ENCODE measurements around the gene CSDE1.

GRCh38 chr1:114779722-114780121 lies 21.9 kb upstream of the CSDE1 start:
- TF ChIP-seq CTCF (conservative IDR thresholded peaks at IDR 0.05 in 1 of 2, IDR thresholded peaks at IDR 0.05 in 1 of 2; ENCODE audit: low read depth in 1 of 2, low read length in 2 of 2) (no peak), EZH2 (IDR thresholded peaks at IDR 0.05; ENCODE audit: low read length, missing control alignments) (no peak)

All from fibroblast of lung (primary cell).